Measurements from ENCODE around the gene XK. TPM values are rescaled to one million over a fixed set of nuclear protein-coding genes. Genes with fewer than 3 reads are reported as not detected.
"Not testable (repeated sequence)": the region's sequence is repeated elsewhere in the genome, so short reads cannot be mapped to it uniquely, and the experiment has no call there.

The XK gene
- 2.7 TPM for total RNA-seq

GRCh38 chrX:37685381-37686359 lies at the start of gene XK:
XK (plus strand) TSS chrX:37685791; CDS start chrX:37685962, 171 bp downstream.
- peak; percentile 84 for ATAC-seq

- no peak for ATAC-seq
Measured at GRCh38 chrX:37638047-37638446, 47.5 kb upstream of the XK start.

GRCh38 chrX:37640142-37640541 lies 45.4 kb upstream of the XK start:
- ATAC-seq: no peak

GRCh38 chrX:37641859-37642258 lies 43.7 kb upstream of the XK start:
- no peak for ATAC-seq

- ATAC-seq: peak; percentile 94
Measured at GRCh38 chrX:37644381-37645305, 40.9 kb upstream of the XK start.

- no peak for ATAC-seq
Measured at GRCh38 chrX:37646254-37646653, 39.3 kb upstream of the XK start.

GRCh38 chrX:37650879-37651278 lies 34.7 kb upstream of the XK start:
- not testable (repeated sequence) for ATAC-seq

GRCh38 chrX:37651921-37652452 lies 33.6 kb upstream of the XK start:
- peak; percentile 52 for ATAC-seq

- no peak for ATAC-seq
Measured at GRCh38 chrX:37652589-37653231, 32.9 kb upstream of the XK start.

GRCh38 chrX:37653397-37654085 lies 32.0 kb upstream of the XK start:
- ATAC-seq: no peak

- no peak for ATAC-seq
Measured at GRCh38 chrX:37658343-37659030, 27.1 kb upstream of the XK start.

GRCh38 chrX:37659047-37659446 lies 26.5 kb upstream of the XK start:
- ATAC-seq: no peak

GRCh38 chrX:37662181-37662580 lies 23.4 kb upstream of the XK start:
- ATAC-seq: no peak

GRCh38 chrX:37666516-37666915 lies 19.1 kb upstream of the XK start:
- ATAC-seq: no peak

- no peak for ATAC-seq
Measured at GRCh38 chrX:37667141-37667540, 18.4 kb upstream of the XK start.

GRCh38 chrX:37672563-37672962 lies 13.0 kb upstream of the XK start:
- ATAC-seq: no peak

GRCh38 chrX:37676811-37677210 lies 8.8 kb upstream of the XK start:
- no peak for ATAC-seq

- no peak for ATAC-seq
Measured at GRCh38 chrX:37677243-37677642, 8.3 kb upstream of the XK start.

- no peak for ATAC-seq
Measured at GRCh38 chrX:37677765-37678164, 7.8 kb upstream of the XK start.

- ATAC-seq: no peak
Measured at GRCh38 chrX:37678574-37678973, 7.0 kb upstream of the XK start.

- ATAC-seq: no peak
Measured at GRCh38 chrX:37679230-37679629, 6.4 kb upstream of the XK start.
